Muscle of leg (tissue), 11 donors: ENCODE measurements around the gene GDF3. TPM values are rescaled to one million over a fixed set of nuclear protein-coding genes. Genes with fewer than 3 reads are reported as not detected.
A peak's percentile ranks its signal among the peaks of the same experiment; 100 is the strongest.

Experiments
- DNase-seq: peaks from one replicate; pipeline ENCODE4 v3.0.0; 2013
- H3K27ac ChIP-seq: one replicate; pipeline ENCODE4 v1.5.1; 2013; ENCODE audit warnings: mild to moderate bottlenecking, low read length, control low read depth
- H3K27me3 ChIP-seq: one replicate; pipeline ENCODE4 v1.6.1; 2013; ENCODE audit warnings: low read length; ENCODE audit not compliant: control insufficient read depth, insufficient read depth
- H3K36me3 ChIP-seq: one replicate; pipeline ENCODE4 v1.6.1; 2013; ENCODE audit warnings: low read length; ENCODE audit not compliant: control insufficient read depth, insufficient read depth
- H3K4me1 ChIP-seq: one replicate; pipeline ENCODE4 v1.6.1; 2013; ENCODE audit warnings: low read length; ENCODE audit not compliant: control insufficient read depth, insufficient read depth
- H3K4me3 ChIP-seq: one replicate; pipeline ENCODE4 v1.5.1; 2013; ENCODE audit warnings: low read length, control low read depth
- H3K9me3 ChIP-seq: replicated peaks from 2 replicates; pipeline ENCODE4 v1.6.1; 2013; ENCODE audit warnings: low read depth, low read length; ENCODE audit not compliant: control insufficient read depth
- WGBS: methylation state at CpG from one replicate; pipeline ENCODE4 v1.1.5; 2013; ENCODE audit warnings: missing lambda C conversion rate; ENCODE audit not compliant: insufficient coverage; 5-methylcytosine and 5-hydroxymethylcytosine counted together
- polyA plus RNA-seq, 8 donors: library from polyadenylated mRNA; unstranded; fragments of 120-200 nt; gene quantifications; one replicate each; pipeline versions ENCODE4 v1.2.1 to v1.2.3, GENCODE V29; 2013; ENCODE audit warnings: inconsistent platforms in 1 of 8, low replicate concordance in 1 of 8; ENCODE audit not compliant: insufficient read length in 8 of 8, insufficient read depth in 1 of 8
- total RNA-seq: library from RNA; stranded (reverse); fragments of 120-200 nt; gene quantifications from one replicate; pipeline ENCODE4 v1.2.4, GENCODE V29; 2013

The GDF3 gene
- total and polyA plus RNA-seq, 9 donors: 0.15 to 0.21 TPM; not detected in 7

GRCh38 chr12:7668171-7668570 lies 27.4 kb downstream of the GDF3 start:
- 73% methylated on average over 4 of the region's 5 CpGs for WGBS
- Histone ChIP-seq H3K4me1 (no peaks in the 10 kb centered on the region), H3K36me3 (no peaks in the 10 kb centered on the region), H3K4me3 (no peak overlapping the region), H3K27me3 (no peaks in the 10 kb centered on the region), H3K9me3 (no peaks in the 10 kb centered on the region), H3K27ac (no peak overlapping the region)
- no peak for DNase-seq

GRCh38 chr12:7667125-7667524 lies 28.4 kb downstream of the GDF3 start:
- H3K9me3 ChIP-seq: no peaks in the 10 kb centered on the region
- no peaks in the 10 kb centered on the region for H3K36me3 ChIP-seq
- no peaks in the 10 kb centered on the region for H3K4me1 ChIP-seq
- WGBS: 63% methylated on average over 2 of the region's 4 CpGs
- H3K27me3 ChIP-seq: no peaks in the 10 kb centered on the region
- no peak overlapping the region for H3K27ac ChIP-seq
- no peak overlapping the region for H3K4me3 ChIP-seq
- peak; percentile 19 for DNase-seq

- H3K4me3 ChIP-seq: no peak overlapping the region
- H3K27me3 ChIP-seq: no peaks in the 10 kb centered on the region
- H3K9me3 ChIP-seq: no peaks in the 10 kb centered on the region
- no peak for DNase-seq
- H3K36me3 ChIP-seq: no peaks in the 10 kb centered on the region
- no peaks in the 10 kb centered on the region for H3K4me1 ChIP-seq
- H3K27ac ChIP-seq: no peak overlapping the region
- no CpG with 5 or more reads among the region's 5 CpGs for WGBS
Measured at GRCh38 chr12:7666595-7666994, 29.0 kb downstream of the GDF3 start.

GRCh38 chr12:7661741-7662140 lies 33.8 kb downstream of the GDF3 start:
- Histone ChIP-seq H3K27ac (no peak overlapping the region), H3K27me3 (no peaks in the 10 kb centered on the region), H3K9me3 (no peaks in the 10 kb centered on the region), H3K4me3 (no peak overlapping the region), H3K36me3 (no peaks in the 10 kb centered on the region), H3K4me1 (no peaks in the 10 kb centered on the region)
- DNase-seq: no peak
- 83% methylated on average over 2 of the region's 5 CpGs for WGBS

- 70% methylated on average over 2 of the region's 5 CpGs for WGBS
- DNase-seq: no peak
Measured at GRCh38 chr12:7656121-7656520, 39.5 kb downstream of the GDF3 start.

GRCh38 chr12:7650091-7650490 lies 45.5 kb downstream of the GDF3 start:
- no peak overlapping the region for H3K4me3 ChIP-seq
- peaks cover 3% of the 10 kb centered on the region for H3K27me3 ChIP-seq
- no peaks in the 10 kb centered on the region for H3K36me3 ChIP-seq
- WGBS: no CpG with 5 or more reads among the region's 5 CpGs
- H3K27ac ChIP-seq: no peak overlapping the region
- no peaks in the 10 kb centered on the region for H3K9me3 ChIP-seq
- H3K4me1 ChIP-seq: no peaks in the 10 kb centered on the region
- no peak for DNase-seq

More at GRCh38 chr12:7656121-7656520, 39.5 kb downstream of the GDF3 start:
- no peak overlapping the region for H3K27ac ChIP-seq
- no peaks in the 10 kb centered on the region for H3K4me1 ChIP-seq
- H3K4me3 ChIP-seq: no peak overlapping the region
- H3K36me3 ChIP-seq: no peaks in the 10 kb centered on the region
- no peaks in the 10 kb centered on the region for H3K27me3 ChIP-seq
- H3K9me3 ChIP-seq: no peaks in the 10 kb centered on the region

- H3K4me1 ChIP-seq: no peaks in the 10 kb centered on the region
- no peaks in the 10 kb centered on the region for H3K36me3 ChIP-seq
- no peak for DNase-seq
- WGBS: no CpG with 5 or more reads among the region's 1 CpG
- H3K4me3 ChIP-seq: no peak overlapping the region
- no peak overlapping the region for H3K27ac ChIP-seq
- peaks cover 3% of the 10 kb centered on the region for H3K27me3 ChIP-seq
- H3K9me3 ChIP-seq: no peaks in the 10 kb centered on the region
Measured at GRCh38 chr12:7647071-7647470, 48.5 kb downstream of the GDF3 start.

GRCh38 chr12:7646178-7646475 lies 49.4 kb downstream of the GDF3 start:
- 63% methylated on average over 2 of the region's 3 CpGs for WGBS
- H3K36me3 ChIP-seq: no peaks in the 10 kb centered on the region
- DNase-seq: no peak
- no peak overlapping the region for H3K4me3 ChIP-seq
- no peaks in the 10 kb centered on the region for H3K9me3 ChIP-seq
- no peaks in the 10 kb centered on the region for H3K4me1 ChIP-seq
- H3K27ac ChIP-seq: no peak overlapping the region
- H3K27me3 ChIP-seq: peaks cover 5% of the 10 kb centered on the region

GRCh38 chr12:7645395-7646177 lies 50.0 kb downstream of the GDF3 start:
- no peak overlapping the region for H3K27ac ChIP-seq
- WGBS: 22% methylated on average over 6 of the region's 8 CpGs
- peaks cover 5% of the 10 kb centered on the region for H3K27me3 ChIP-seq
- peak; percentile 40 for DNase-seq
- no peaks in the 10 kb centered on the region for H3K9me3 ChIP-seq
- no peaks in the 10 kb centered on the region for H3K4me1 ChIP-seq
- no peaks in the 10 kb centered on the region for H3K36me3 ChIP-seq
- H3K4me3 ChIP-seq: no peak overlapping the region

GRCh38 chr12:7642876-7643309 lies 52.7 kb downstream of the GDF3 start:
- Histone ChIP-seq H3K4me1 (no peaks in the 10 kb centered on the region), H3K27ac (no peak overlapping the region), H3K9me3 (no peaks in the 10 kb centered on the region), H3K4me3 (no peak overlapping the region), H3K27me3 (peaks cover 5% of the 10 kb centered on the region), H3K36me3 (no peaks in the 10 kb centered on the region)
- 70% methylated on average over 5 of the region's 8 CpGs for WGBS
- DNase-seq: no peak

GRCh38 chr12:7642287-7642686 lies 53.3 kb downstream of the GDF3 start:
- Histone ChIP-seq H3K27me3 (peaks cover 5% of the 10 kb centered on the region), H3K4me1 (no peaks in the 10 kb centered on the region), H3K4me3 (no peak overlapping the region), H3K36me3 (no peaks in the 10 kb centered on the region), H3K9me3 (no peaks in the 10 kb centered on the region), H3K27ac (no peak overlapping the region)
- no peak for DNase-seq
- 40% methylated on average over 1 of the region's 1 CpG for WGBS
